Measurements from ENCODE around the gene PGM2L1.

The PGM2L1 gene

GRCh38 chr11:74316772-74317505 lies 81.3 kb downstream of the PGM2L1 start:
- Histone ChIP-seq H3K27ac (no peak overlapping the region), H3K4me3 (no peak overlapping the region)
- no peak for DNase-seq (ENCODE audit: low spot score)
- TF ChIP-seq CTCF (IDR thresholded peaks at IDR 0.05) = no peak

GRCh38 chr11:74312326-74312725 lies 85.9 kb downstream of the PGM2L1 start:
- Histone ChIP-seq H3K27ac (no peak overlapping the region), H3K4me3 (no peak overlapping the region)
- DNase-seq (ENCODE audit: low spot score) = no peak
- no peak for TF ChIP-seq CTCF (IDR thresholded peaks at IDR 0.05)

DNA sequence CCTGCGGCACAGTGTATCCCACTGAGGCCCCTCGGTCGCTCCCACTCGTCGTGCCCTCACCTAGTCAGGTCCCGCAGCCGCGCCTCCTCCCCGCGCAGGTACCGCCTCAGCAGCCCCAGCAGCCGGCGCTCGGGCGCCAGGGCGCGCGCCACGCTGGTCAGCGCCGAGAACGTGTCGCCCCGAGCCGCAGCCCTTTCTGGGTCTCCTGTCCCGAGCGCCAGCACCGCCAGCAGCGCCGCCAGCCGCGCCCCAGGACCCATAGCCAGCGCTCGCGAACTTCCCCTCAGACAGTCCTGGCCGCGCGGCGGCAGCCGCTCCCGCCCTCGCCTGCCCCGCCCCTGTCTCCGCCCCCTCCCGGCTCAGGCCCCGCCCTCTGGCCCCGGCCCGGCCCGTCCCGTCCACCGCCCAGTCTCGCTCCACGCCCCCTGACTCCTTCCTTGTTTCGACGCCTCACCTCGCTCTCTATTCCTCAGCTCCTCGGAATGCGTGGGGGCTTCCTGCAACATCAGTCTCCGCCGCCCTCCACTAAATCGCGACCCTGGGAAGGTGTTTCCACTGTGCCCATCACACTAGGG lies 86.8 kb downstream of the PGM2L1 start, which contains the start of gene P4HA3:
TSS of gene P4HA3 (minus strand) at position 289 of the 575 bp plus-strand sequence. CDS start at position 260, 29 bp downstream.
- peak; percentile 78 for DNase-seq (ENCODE audit: low spot score)
- TF ChIP-seq CTCF (IDR thresholded peaks at IDR 0.05) = no peak
- Histone ChIP-seq H3K27ac (peak within 1 kb of the TSS in 1 of 2 donors; percentile 46), H3K4me3 (peak within 1 kb of the TSS; percentile 77)

DNA sequence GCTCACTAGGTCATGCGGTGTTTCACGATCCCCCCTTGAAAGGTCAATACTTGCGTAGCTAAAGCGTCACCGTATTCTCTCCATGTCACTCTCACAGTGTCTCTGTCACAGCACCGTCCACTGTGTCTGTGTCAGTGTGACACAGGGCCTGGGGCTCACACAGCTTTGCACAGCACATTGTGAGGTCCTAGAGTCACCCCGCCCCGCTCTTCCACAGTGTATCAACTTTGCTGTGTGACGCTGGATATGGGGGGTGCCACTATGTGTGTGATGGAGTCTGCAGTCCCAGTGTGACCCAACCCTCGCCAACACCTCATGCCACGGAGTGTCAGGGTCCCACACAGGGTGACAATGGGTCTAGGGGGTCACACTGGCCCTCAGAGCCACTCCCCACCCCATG lies 87.4 kb downstream of the PGM2L1 start:
- no peak for DNase-seq (ENCODE audit: low spot score)
- Histone ChIP-seq H3K27ac (peak overlapping the region in 1 of 2 donors; percentile 46), H3K4me3 (peak overlapping the region; percentile 77)
- TF ChIP-seq CTCF (IDR thresholded peaks at IDR 0.05) = no peak

GRCh38 chr11:74307434-74307833 lies 90.8 kb downstream of the PGM2L1 start:
- DNase-seq (ENCODE audit: low spot score) = no peak
- TF ChIP-seq CTCF (IDR thresholded peaks at IDR 0.05) = no peak
- H3K27ac ChIP-seq = no peak overlapping the region
- H3K4me3 ChIP-seq = no peak overlapping the region

- no peak for DNase-seq (ENCODE audit: low spot score)
- no peak for TF ChIP-seq CTCF (IDR thresholded peaks at IDR 0.05)
- Histone ChIP-seq H3K27ac (no peak overlapping the region), H3K4me3 (no peak overlapping the region)
Observed at GRCh38 chr11:74306435-74307175, 91.6 kb downstream of the PGM2L1 start.
